Breast epithelium (tissue), 3 donors: Measurements from ENCODE around the gene MTMR1.

Source experiments
- POLR2A ChIP-seq: fragments of 450-650 bp; IDR thresholded peaks from one replicate; pipeline ENCODE4 v1.6.1; 2016; ENCODE audit warnings: antibody characterized with exemption, mild to moderate bottlenecking, moderate library complexity
- TF ChIP-seq, protein P1 (sequence below), 3 donors: fragments of 450-650 bp; IDR thresholded peaks; one replicate each; pipeline ENCODE4 v1.5.1; 2016 to 2017; ENCODE audit warnings: antibody characterized with exemption in 3 of 3, mild to moderate bottlenecking in 3 of 3, moderate library complexity in 3 of 3

DNA sequence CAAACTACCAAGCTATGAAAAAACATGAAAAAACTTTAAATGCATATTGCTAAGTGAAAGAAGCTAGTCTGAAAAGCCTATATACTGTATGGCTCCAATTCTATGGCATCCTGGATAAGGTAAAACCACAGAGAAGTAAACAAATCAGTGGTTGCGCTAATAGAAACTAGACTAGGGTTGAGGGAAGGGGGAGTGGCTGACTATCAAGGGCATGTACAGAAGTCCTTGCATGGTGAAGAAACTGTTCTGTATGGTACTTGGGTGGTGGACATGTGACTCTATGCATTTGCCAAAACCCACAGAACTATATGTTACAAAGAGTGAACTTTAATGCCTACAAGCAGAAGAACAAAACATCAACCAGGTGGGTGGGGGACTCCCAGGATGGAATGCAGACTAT, 96.8 kb downstream of the MTMR1 start:
- no peak for TF ChIP-seq POLR2A
- TF ChIP-seq, protein P1, sequence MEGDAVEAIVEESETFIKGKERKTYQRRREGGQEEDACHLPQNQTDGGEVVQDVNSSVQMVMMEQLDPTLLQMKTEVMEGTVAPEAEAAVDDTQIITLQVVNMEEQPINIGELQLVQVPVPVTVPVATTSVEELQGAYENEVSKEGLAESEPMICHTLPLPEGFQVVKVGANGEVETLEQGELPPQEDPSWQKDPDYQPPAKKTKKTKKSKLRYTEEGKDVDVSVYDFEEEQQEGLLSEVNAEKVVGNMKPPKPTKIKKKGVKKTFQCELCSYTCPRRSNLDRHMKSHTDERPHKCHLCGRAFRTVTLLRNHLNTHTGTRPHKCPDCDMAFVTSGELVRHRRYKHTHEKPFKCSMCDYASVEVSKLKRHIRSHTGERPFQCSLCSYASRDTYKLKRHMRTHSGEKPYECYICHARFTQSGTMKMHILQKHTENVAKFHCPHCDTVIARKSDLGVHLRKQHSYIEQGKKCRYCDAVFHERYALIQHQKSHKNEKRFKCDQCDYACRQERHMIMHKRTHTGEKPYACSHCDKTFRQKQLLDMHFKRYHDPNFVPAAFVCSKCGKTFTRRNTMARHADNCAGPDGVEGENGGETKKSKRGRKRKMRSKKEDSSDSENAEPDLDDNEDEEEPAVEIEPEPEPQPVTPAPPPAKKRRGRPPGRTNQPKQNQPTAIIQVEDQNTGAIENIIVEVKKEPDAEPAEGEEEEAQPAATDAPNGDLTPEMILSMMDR (IDR thresholded peaks at IDR 0.05): no peak
